Frontal cortex (tissue), 4 donors: ENCODE measurements around the gene COA5. TPM values are rescaled to one million over a fixed set of nuclear protein-coding genes. Genes with fewer than 3 reads are reported as not detected.
"Not testable (repeated sequence)": the region's sequence is repeated elsewhere in the genome, so short reads cannot be mapped to it uniquely, and the experiment has no call there.

Source experiments
- DNase-seq, 2 donors: peaks; one replicate each; pipeline ENCODE4 v3.0.0; 2012; ENCODE audit warnings: low spot score in 2 of 2
- FAIRE-seq: peaks from 2 replicates; lab custom pipeline; 2012; peaks lifted over from hg19 to GRCh38; lab: Jason Lieb, UNC
- total RNA-seq: library from RNA; depleted of rRNA; stranded (reverse); fragments of >200 nt; gene quantifications from one replicate; pipeline ENCODE4 v1.2.3, GENCODE V29; 2014
- donor health status: control.
- donor health status: control.
- donor health status: control.

COA5 gene
- total RNA-seq, 1 donor from 2014 or later, result 60.7 TPM

DNA sequence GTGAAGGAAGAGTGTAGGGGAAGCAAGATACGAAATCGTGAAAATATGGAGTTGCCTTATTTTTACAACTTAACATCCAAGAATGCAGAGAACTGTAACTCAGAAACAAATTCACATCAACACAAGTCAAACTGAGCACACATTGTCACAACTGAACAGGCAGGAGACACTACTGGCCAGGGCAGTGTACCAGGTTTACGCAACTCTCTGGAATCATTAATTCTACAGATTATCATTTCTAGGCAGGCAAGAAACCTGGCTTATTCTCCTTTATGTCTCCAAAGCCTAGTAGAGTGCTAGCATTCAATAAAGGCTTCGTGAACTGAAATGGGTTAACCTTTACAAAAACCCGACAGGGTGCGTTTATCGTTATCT lies 584 bp downstream of the COA5 start:
- DNase-seq (peak in 1 of 2 donors; percentile 14), FAIRE-seq (no peak)

DNA sequence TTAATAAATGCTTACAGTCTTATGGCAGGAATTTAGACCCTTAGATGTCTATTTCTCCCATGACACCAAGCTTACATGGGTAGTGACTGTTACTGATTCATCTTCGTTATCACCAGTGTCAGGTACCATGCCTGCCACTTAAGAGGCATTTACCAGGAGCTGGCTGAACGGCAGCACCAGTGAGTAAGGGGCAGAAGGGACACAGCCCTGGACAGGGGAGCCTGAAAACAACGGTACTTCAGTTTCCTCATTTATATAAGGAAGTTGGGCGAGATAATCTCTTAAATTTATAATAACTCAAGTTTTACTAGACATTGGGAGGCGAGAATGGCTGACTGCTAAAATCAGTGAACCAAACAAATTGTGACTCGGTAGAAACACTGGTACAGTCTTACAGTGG lies 1.2 kb downstream of the COA5 start:
- no peak for FAIRE-seq

GRCh38 chr2:98606431-98606830 lies 1.9 kb downstream of the COA5 start:
- FAIRE-seq (no peak), DNase-seq (no peak)

More for the DNA sequence above, 1.2 kb downstream of the COA5 start:
- no peak for DNase-seq

DNA sequence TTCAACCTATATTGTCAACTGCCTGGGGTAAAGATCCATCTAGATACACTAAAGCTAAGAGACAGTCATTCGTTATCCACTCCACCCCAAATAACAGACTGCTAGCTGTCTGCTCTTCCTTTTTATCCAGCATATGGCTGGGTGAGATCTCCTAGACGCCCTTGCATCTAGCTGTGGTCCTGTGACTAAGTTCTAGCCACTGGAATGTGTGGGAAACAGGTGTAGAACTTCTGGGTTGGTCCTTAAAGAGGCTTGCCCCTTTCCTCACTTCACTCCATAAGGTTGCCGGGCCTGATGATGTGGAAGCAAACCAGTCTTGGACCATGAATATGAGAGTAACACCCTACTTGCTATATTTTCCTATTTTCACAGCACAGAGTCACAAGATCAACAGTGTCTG lies 3.2 kb downstream of the COA5 start:
- no peak for DNase-seq
- no peak for FAIRE-seq

DNA sequence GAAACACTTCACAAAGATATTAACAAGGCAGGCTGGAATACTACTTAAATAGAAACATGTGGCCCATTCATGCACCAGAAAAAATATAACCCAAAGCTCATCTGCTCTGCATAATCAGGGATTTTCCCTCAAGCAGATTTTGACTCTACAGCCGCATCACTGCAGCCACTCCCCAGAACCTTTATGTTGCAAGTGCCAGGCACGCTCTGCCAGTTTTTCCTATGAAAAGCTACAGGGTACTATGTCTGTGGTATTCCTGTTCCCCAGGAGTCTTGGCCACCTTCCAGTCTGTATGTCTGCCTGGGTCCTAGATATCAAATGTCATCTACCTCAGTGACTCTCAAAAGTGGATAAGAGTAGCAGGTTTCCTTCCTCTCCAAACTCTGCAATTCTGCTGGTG lies 3.8 kb downstream of the COA5 start:
- FAIRE-seq (no peak), DNase-seq (no peak)

DNA sequence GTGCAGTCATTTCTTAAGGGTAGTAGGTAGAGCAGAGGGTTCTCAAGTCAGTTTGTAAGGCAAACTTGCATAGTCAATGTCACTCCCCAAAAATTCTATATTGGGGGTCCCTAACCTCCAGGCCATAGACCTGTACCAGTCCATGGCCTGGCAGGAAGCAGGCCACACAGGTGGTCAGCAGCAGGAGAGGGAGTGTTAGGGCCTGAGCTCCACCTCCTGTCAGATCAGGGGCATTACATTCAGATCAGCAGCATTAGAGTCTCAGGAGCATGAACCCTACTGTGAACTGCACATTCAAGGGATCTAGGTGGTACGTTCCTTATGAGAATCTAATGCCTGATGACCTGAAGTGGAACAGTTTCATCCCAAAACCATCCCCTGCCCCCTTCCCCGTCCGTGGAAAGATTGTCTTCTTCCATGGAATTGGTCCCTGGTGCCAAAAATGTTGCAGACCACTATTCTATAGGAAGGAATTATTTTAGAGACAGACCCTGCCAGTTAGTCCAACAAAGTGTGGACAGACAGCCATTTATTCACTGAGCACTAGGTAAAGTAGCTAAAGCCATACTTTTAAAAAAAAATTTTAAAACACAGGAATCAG lies 6.7 kb downstream of the COA5 start:
- DNase-seq (no peak), FAIRE-seq (no peak)

GRCh38 chr2:98598781-98599428 lies 9.4 kb downstream of the COA5 start:
- DNase-seq, result no peak
- no peak for FAIRE-seq

DNA sequence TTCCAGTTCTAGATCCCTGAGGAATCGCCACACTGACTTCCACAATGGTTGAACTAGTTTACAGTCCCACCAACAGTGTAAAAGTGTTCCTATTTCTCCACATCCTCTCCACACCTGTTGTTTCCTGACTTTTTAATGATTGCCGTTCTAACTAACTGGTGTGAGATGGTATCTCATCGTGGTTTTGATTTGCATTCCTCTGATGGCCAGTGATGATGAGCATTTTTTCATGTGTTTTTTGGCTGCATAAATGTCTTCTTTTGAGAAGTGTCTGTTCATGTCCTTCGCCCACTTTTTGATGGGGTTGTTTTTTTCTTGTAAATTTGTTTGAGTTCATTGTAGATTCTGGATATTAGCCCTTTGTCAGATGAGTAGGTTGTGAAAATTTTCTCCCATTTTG lies 13.6 kb downstream of the COA5 start:
- not testable (repeated sequence) for FAIRE-seq

GRCh38 chr2:98592565-98592964 lies 15.7 kb downstream of the COA5 start:
- DNase-seq, result no peak
- FAIRE-seq, result no peak

More for the DNA sequence above, 13.6 kb downstream of the COA5 start:
- not testable (repeated sequence) for DNase-seq

GRCh38 chr2:98589489-98589888 lies 18.8 kb downstream of the COA5 start:
- FAIRE-seq (no peak), DNase-seq (no peak)

GRCh38 chr2:98588880-98589431 lies 19.4 kb downstream of the COA5 start:
- DNase-seq, result no peak
- no peak for FAIRE-seq

GRCh38 chr2:98586551-98587140 lies 21.7 kb downstream of the COA5 start:
- FAIRE-seq (no peak), DNase-seq (no peak)

- FAIRE-seq, result no peak
- no peak for DNase-seq
Observed at GRCh38 chr2:98585386-98585785, 22.9 kb downstream of the COA5 start.

GRCh38 chr2:98583816-98584618 lies 24.3 kb downstream of the COA5 start:
- no peak for DNase-seq
- no peak for FAIRE-seq

DNA sequence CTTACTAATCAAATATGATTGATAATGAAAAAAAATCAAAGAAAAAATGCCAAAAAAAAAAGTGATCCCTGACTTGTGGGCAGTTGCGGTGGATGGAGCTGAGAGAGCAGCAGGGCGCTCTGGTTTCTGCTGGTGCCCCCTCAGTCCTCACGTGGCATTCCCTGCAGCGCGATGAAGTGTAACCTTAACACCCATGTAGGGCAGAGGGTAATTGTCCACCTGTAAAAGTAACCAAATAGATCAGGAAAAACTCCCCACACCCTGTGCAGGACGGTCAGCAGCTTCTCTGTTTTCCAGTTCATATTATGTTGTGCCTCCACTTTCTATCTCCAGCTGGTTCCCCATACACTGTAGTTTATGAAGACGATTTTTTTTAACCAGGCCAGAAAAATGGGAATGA lies 25.0 kb downstream of the COA5 start:
- no peak for FAIRE-seq
- no peak for DNase-seq

DNA sequence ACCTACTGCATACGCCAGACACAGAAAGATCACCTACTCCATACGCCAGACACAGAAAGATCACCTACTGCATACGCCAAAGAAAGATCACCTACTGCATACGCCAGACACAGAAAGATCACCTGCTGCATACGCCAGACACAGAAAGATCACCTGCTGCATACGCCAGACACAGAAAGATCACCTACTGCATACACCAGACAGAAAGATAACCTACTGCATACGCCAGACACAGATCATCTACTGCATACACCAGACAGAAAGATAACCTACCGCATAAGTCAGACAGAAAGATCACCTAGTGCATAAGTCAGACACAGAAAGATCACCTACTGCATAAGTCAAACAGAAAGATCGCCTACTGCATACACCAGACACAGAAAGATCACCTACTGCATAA lies 25.8 kb downstream of the COA5 start:
- DNase-seq, result no peak
- no peak for FAIRE-seq

GRCh38 chr2:98580656-98581284 lies 27.5 kb downstream of the COA5 start:
- DNase-seq (no peak), FAIRE-seq (no peak)

DNA sequence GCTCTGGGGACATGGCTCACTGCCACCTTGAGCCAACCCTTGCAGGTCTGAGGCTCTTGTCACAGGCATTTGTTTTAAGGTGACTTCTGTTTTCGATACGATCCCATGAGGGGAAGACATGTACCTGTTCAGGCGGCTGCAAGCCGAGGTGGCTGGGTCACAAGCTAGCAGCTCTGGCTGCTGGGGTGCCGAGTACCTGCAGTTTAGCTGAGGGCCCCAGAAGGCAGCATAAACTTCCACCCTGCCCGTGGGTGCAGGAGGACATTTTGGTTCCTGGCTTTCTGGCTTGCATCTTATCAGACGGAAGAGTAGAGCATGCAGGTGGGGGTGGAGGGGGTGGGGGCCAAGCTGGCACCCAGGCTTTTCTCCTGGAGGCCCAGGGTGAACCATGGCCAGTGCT lies 28.4 kb downstream of the COA5 start:
- DNase-seq (no peak), FAIRE-seq (no peak)

DNA sequence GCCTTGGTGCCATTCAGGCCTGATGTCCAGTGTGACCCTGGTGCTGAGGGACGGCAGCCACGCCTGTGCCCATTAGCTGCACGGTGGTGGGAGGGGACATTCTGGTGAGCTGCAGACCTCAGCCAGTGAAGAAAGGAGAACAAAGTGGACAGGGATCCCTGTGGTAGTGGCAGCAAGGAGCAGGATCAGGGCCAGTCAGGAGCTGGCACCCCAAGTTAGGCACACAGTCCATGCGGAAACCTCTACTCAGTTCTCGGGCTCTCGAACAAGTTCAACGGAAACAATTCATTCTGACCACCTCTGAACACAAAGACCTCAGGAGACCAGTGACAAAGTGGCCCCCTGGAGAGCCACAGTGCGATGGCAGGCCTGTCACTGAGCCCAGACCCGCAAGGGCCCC lies 30.1 kb downstream of the COA5 start:
- DNase-seq (no peak), FAIRE-seq (no peak)

DNA sequence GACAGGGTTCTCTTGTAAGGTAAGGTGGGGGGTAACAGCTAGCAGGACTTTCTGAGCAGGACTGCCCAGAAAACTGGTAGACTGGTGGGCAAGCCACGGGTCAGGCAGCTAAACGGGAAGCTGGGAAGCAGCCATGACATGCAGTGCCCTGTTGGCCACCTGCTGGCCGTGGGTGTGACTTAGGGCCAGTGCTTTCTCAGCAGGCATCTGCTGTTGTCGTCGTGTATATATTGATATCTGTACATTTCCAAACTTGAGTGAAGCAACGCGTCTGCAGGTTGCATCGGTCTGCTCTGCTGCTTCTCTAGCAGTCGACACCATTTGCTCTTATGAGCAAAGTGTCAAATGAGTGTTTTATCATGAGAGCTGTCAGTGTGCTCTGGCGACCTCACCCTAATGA lies 31.0 kb downstream of the COA5 start:
- no peak for DNase-seq
- no peak for FAIRE-seq
